Tibial artery (tissue), 4 donors: ENCODE measurements around the gene DCAF7.

Source experiments
- DNase-seq, 2 donors: peaks; one replicate each; pipeline ENCODE4 v3.0.0-alpha.2; 2019
- H3K27ac ChIP-seq, 2 donors: fragments of 200-600 bp; sonication (generic) in 1 of 2; 1 replicate in 1 of 2; 2 replicates in 1 of 2; pipeline ENCODE4 v1.5.1; 2018 to 2019; ENCODE audit warnings: mild to moderate bottlenecking in 1 of 2
- H3K27me3 ChIP-seq, 2 donors: fragments of 200-600 bp; sonication (generic) in 1 of 2; one replicate each; pipeline versions ENCODE4 v1.5.1 to v1.6.0; 2016 to 2019
- H3K36me3 ChIP-seq, 3 donors: fragments of 200-600 bp; sonication (generic) in 2 of 3; one replicate each; pipeline ENCODE4 v1.5.1; 2016 to 2019; ENCODE audit warnings: mild to moderate bottlenecking in 2 of 3
- H3K4me1 ChIP-seq, 4 donors: fragments of 200-600 bp; sonication (generic) in 2 of 4; 1 replicate in 3 of 4; 2 replicates in 1 of 4; pipeline ENCODE4 v1.5.1; 2016 to 2019
- H3K4me3 ChIP-seq, 2 donors: fragments of 200-600 bp; sonication (generic) in 1 of 2; 1 replicate in 1 of 2; 2 replicates in 1 of 2; pipeline ENCODE4 v1.5.1; 2018 to 2019; ENCODE audit warnings: mild to moderate bottlenecking in 2 of 2
- H3K9me3 ChIP-seq, 3 donors: fragments of 200-600 bp; sonication (generic) in 1 of 3; one replicate each; pipeline ENCODE4 v1.5.1; 2016 to 2019
- intact Hi-C: fragments of 100-400 bp; cut with DNase I; formaldehyde crosslinking; loops from one replicate; pipeline ENCODE4 v1.15.0; 2023; ENCODE audit warnings: low total_unique reads
- TF ChIP-seq, protein P1 (sequence below), 2 experiments: fragments of 200-600 bp in 1 of 2; fragments of 450-650 bp in 1 of 2; IDR thresholded peaks; one replicate each; pipeline ENCODE4 v1.5.1; 2017 to 2019; ENCODE audit warnings: antibody characterized with exemption in 2 of 2, mild to moderate bottlenecking in 1 of 2, moderate library complexity in 1 of 2

The DCAF7 gene

GRCh38 chr17:63626551-63627180 is 76.4 kb downstream of the DCAF7 start:
- Histone ChIP-seq H3K27ac (no peak overlapping the region), H3K4me3 (no peak overlapping the region), H3K4me1 (peaks cover 0 to 67% (median 22%) of the 10 kb centered on the region in 4 donors), H3K9me3 (no peaks in the 10 kb centered on the region), H3K36me3 (peaks cover 0 to 5% (median 4%) of the 10 kb centered on the region in 3 donors), H3K27me3 (no peaks in the 10 kb centered on the region)
- intact Hi-C loops: no loop called here
- TF ChIP-seq, protein P1, sequence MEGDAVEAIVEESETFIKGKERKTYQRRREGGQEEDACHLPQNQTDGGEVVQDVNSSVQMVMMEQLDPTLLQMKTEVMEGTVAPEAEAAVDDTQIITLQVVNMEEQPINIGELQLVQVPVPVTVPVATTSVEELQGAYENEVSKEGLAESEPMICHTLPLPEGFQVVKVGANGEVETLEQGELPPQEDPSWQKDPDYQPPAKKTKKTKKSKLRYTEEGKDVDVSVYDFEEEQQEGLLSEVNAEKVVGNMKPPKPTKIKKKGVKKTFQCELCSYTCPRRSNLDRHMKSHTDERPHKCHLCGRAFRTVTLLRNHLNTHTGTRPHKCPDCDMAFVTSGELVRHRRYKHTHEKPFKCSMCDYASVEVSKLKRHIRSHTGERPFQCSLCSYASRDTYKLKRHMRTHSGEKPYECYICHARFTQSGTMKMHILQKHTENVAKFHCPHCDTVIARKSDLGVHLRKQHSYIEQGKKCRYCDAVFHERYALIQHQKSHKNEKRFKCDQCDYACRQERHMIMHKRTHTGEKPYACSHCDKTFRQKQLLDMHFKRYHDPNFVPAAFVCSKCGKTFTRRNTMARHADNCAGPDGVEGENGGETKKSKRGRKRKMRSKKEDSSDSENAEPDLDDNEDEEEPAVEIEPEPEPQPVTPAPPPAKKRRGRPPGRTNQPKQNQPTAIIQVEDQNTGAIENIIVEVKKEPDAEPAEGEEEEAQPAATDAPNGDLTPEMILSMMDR (IDR thresholded peaks at IDR 0.05): no peak
- no peak for DNase-seq

- TF ChIP-seq, protein P1 (IDR thresholded peaks at IDR 0.05): no peak
- no peak overlapping the region for H3K4me3 ChIP-seq
- H3K36me3 ChIP-seq: peaks cover 24 to 28% (median 25%) of the 10 kb centered on the region in 3 donors
- no peak for DNase-seq
- intact Hi-C loops: no loop called here
- H3K27ac ChIP-seq: no peak overlapping the region
- H3K4me1 ChIP-seq: peaks cover 0 to 53% (median 15%) of the 10 kb centered on the region in 4 donors
- H3K27me3 ChIP-seq: no peaks in the 10 kb centered on the region
- no peaks in the 10 kb centered on the region for H3K9me3 ChIP-seq
These were observed 79.3 kb downstream of the DCAF7 start for GRCh38 chr17:63629627-63630026.

- Histone ChIP-seq H3K4me1 (peaks cover 0 to 39% (median 12%) of the 10 kb centered on the region in 4 donors), H3K27ac (no peak overlapping the region), H3K4me3 (no peak overlapping the region), H3K36me3 (peaks cover 38 to 41% (median 39%) of the 10 kb centered on the region in 3 donors), H3K27me3 (no peaks in the 10 kb centered on the region), H3K9me3 (no peaks in the 10 kb centered on the region)
- no peak for DNase-seq
- TF ChIP-seq, protein P1 (IDR thresholded peaks at IDR 0.05): no peak
- intact Hi-C loops: no loop called here
These were observed 80.8 kb downstream of the DCAF7 start for GRCh38 chr17:63631062-63631461.

- TF ChIP-seq, protein P1 (IDR thresholded peaks at IDR 0.05): no peak
- intact Hi-C loops: no loop called here
- Histone ChIP-seq H3K27me3 (no peaks in the 10 kb centered on the region), H3K4me1 (peaks cover 0 to 33% (median 12%) of the 10 kb centered on the region in 4 donors), H3K36me3 (peaks cover 44 to 45% (median 44%) of the 10 kb centered on the region in 3 donors), H3K27ac (no peak overlapping the region), H3K4me3 (no peak overlapping the region), H3K9me3 (no peaks in the 10 kb centered on the region)
- no peak for DNase-seq
These were observed 81.3 kb downstream of the DCAF7 start for GRCh38 chr17:63631626-63632025.

DNA sequence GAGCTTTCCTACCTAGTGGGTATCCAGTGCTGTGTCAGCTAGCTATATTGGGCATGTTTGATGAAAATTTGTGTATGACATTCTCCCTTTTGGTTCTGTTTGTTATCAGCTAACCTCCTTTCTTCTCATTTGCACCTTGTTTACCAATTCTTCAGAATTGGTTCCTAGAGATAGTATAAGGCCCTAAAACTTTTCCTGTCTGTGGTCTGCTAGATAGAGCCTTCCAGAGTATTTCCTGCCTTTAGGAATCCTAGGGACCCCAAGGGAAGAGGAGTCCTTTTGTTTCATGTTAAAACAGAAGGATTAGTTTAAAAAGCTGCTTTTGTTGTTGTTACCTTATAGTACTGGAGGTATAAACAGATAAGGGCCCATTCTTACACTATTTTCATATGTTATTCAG is 83.5 kb downstream of the DCAF7 start:
- Histone ChIP-seq H3K4me3 (no peak overlapping the region), H3K27ac (no peak overlapping the region), H3K27me3 (no peaks in the 10 kb centered on the region), H3K9me3 (no peaks in the 10 kb centered on the region), H3K36me3 (peaks cover 57 to 62% (median 58%) of the 10 kb centered on the region in 3 donors), H3K4me1 (peaks cover 0 to 19% (median 7%) of the 10 kb centered on the region in 4 donors)
- no peak for DNase-seq
- intact Hi-C loops: no loop called here
- TF ChIP-seq, protein P1 (IDR thresholded peaks at IDR 0.05): no peak
